Heart left ventricle (tissue), 16 donors: Measurements from ENCODE around the gene MBD3L2. TPM values are rescaled to one million over a fixed set of nuclear protein-coding genes. Genes with fewer than 3 reads are reported as not detected.
A peak's percentile ranks its signal among the peaks of the same experiment; 100 is the strongest.
"Not testable (repeated sequence)": the region's sequence is repeated elsewhere in the genome, so short reads cannot be mapped to it uniquely, and the experiment has no call there.

Source experiments
- ATAC-seq, 4 donors: fragments of 200-7000 bp; cut with Tn5 transposase; one replicate each; pipeline ENCODE4 v1.9.1; 2020 to 2022; ENCODE audit warnings: moderate library complexity in 4 of 4, mild to moderate bottlenecking in 3 of 4, moderate number of reproducible peaks in 1 of 4
- DNase-seq, 5 donors: peaks; one replicate each; pipeline ENCODE4 v3.0.0-alpha.2; 2020
- H3K27ac ChIP-seq, 12 donors: fragments of 200-600 bp; sonication (generic) in 4 of 12; one replicate each; pipeline versions ENCODE4 v1.5.0 to v1.8.0; 2016 to 2022; ENCODE audit warnings: mild to moderate bottlenecking in 2 of 12
- H3K27me3 ChIP-seq, 9 donors: fragments of 200-600 bp; sonication (generic) in 2 of 9; one replicate each; pipeline versions ENCODE4 v1.5.1 to v1.8.0; 2016 to 2022; ENCODE audit warnings: mild to moderate bottlenecking in 3 of 9
- H3K36me3 ChIP-seq, 9 donors: fragments of 200-600 bp; sonication (generic) in 2 of 9; one replicate each; pipeline versions ENCODE4 v1.5.0 to v1.8.0; 2018 to 2022; ENCODE audit warnings: mild to moderate bottlenecking in 2 of 9
- H3K4me1 ChIP-seq, 12 donors: fragments of 200-600 bp; sonication (generic) in 4 of 12; one replicate each; pipeline versions ENCODE4 v1.5.0 to v1.8.0; 2016 to 2022; ENCODE audit warnings: mild to moderate bottlenecking in 3 of 12
- H3K4me3 ChIP-seq, 12 donors: fragments of 200-600 bp; sonication (generic) in 4 of 12; one replicate each; pipeline versions ENCODE4 v1.5.0 to v1.8.0; 2017 to 2022; ENCODE audit warnings: mild to moderate bottlenecking in 9 of 12, moderate library complexity in 4 of 12
- H3K9me3 ChIP-seq, 12 donors: fragments of 200-600 bp; sonication (generic) in 4 of 12; one replicate each; pipeline versions ENCODE4 v1.5.0 to v1.8.0; 2016 to 2022; ENCODE audit warnings: mild to moderate bottlenecking in 1 of 12
- POLR2A ChIP-seq, 2 donors: fragments of 450-650 bp; IDR thresholded peaks; one replicate each; pipeline ENCODE4 v1.6.1; 2017; ENCODE audit warnings: antibody characterized with exemption in 2 of 2, mild to moderate bottlenecking in 2 of 2, moderate library complexity in 2 of 2
- WGBS, 4 donors: extraction: QIAGEN DNeasy Blood & Tissue Kit in 2 of 4; methylation state at CpG; one replicate each; pipeline versions ENCODE4 v1.1.5 to v1.1.7; 2013 to 2018; 5-methylcytosine and 5-hydroxymethylcytosine counted together
- intact Hi-C, 10 donors: fragments of 100-400 bp; cut with DNase I; formaldehyde crosslinking; loops; one replicate each; pipeline versions ENCODE4 v1.11.1 to v1.14.2; 2022
- polyA plus RNA-seq, 2 donors: library from polyadenylated mRNA; stranded (reverse); fragments of 200-250 nt; gene quantifications; one replicate each; pipeline ENCODE4 v1.2.3, GENCODE V29; 2013
- total RNA-seq, 9 donors: library from RNA; depleted of rRNA in 2 of 9; stranded (reverse); fragments of >200 nt in 2 of 9; fragmentation: NEBNext Ultra II Directional in 3 of 9; extraction: Animal tissue kit (Norgen Biotek cat#: 25700) in 3 of 9; gene quantifications; one replicate each; pipeline versions ENCODE4 v1.1.0 to v1.2.4, GENCODE V29; 2016 to 2023
- TF ChIP-seq, protein P1 (sequence below), 12 donors: fragments of 200-600 bp; sonication (generic) in 4 of 12; IDR thresholded peaks; one replicate each; pipeline versions ENCODE4 v1.5.0 to v1.8.0; 2018 to 2022; ENCODE audit warnings: antibody characterized with exemption in 12 of 12, mild to moderate bottlenecking in 5 of 12
- donor health status: ischemic (EF 13 %, LVEDD 7.1; RV severe dilation, severe dysfunction).
- donor health status: healthy with polysubstance abuse.
- donor health status: DM: no; HTN: yes; CAD: no.
- donor health status: DM: no; HTN: no; CAD: no.
- donor health status: ischemic (EF 25% LVEDD 6.9; RV normal size, moderate dysfunction).
- donor health status: ischemic (EF 25% LVEDD 5.7; RV mildly dilated, moderate dysfunction).
- donor health status: healthy.
- donor health status: DM: yes; HTN: yes; CAD: no.
- donor health status: ischemic (EF 35%, LVEDD 5.7; RV mildly dilated, moderate dysfunction).
- donor health status: nonischemic (EF 11% LVEDD 7.7; RV severe dilation, severe dysfunction).
- donor health status: DM: yes; HTN: yes; CAD: no.
- donor health status: PGD.
- donor health status: ischemic (EF 29% LVEDD 5.4; RV normal size, mild dysfunction).
- donor health status: nonischemic (EF 23%, LVEDD 6.1; RV moderate dilation, normal function).

Gene MBD3L2
- total and polyA plus RNA-seq, 11 donors, result not detected

DNA sequence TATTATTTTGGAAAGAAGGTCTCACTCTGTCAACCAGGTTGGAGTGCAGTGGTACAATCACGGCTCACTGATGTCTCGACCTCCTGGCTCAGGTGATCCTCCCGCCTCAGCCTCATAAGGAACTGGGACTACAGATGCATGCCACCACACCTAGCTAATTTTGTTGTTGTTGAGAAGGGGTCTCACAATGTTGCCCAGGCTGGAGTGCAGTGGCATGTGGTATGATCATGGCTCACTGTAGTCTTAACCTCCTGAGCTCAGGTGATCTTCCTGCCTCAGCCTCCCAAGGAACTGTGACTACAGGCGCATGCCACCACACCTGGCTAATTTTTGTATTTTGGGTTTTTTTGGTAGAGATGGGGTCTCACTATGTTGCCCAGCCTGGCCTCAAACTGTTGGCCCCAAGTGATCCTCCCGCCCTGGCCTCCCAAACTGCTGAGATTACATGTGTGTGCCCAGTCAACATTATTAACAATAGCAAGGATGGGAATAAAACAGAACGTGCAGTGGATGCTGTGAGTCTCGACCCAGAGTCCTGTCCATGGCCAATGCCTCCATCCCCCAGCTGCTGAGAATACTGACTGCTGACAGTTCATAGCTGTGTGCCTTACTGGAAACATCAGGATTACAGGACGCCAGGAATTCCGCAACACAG lies 14.8 kb downstream of the MBD3L2 start:
- intact Hi-C loops, result loop anchor here in 1 of 10 donors (10.0 kb wide), 1 partner anchor 1771 kb away; the partner anchor contains the start of genes MBD3L1 and ZNF558
- 89 to 95% (median 92%) methylated on average over 9 of the region's 9 CpGs for WGBS, 4 donors
- TF ChIP-seq, protein P1, sequence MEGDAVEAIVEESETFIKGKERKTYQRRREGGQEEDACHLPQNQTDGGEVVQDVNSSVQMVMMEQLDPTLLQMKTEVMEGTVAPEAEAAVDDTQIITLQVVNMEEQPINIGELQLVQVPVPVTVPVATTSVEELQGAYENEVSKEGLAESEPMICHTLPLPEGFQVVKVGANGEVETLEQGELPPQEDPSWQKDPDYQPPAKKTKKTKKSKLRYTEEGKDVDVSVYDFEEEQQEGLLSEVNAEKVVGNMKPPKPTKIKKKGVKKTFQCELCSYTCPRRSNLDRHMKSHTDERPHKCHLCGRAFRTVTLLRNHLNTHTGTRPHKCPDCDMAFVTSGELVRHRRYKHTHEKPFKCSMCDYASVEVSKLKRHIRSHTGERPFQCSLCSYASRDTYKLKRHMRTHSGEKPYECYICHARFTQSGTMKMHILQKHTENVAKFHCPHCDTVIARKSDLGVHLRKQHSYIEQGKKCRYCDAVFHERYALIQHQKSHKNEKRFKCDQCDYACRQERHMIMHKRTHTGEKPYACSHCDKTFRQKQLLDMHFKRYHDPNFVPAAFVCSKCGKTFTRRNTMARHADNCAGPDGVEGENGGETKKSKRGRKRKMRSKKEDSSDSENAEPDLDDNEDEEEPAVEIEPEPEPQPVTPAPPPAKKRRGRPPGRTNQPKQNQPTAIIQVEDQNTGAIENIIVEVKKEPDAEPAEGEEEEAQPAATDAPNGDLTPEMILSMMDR (IDR thresholded peaks at IDR 0.05), result no peak
- TF ChIP-seq POLR2A (IDR thresholded peaks at IDR 0.05), result no peak
- H3K27me3 ChIP-seq, result no peaks in the 10 kb centered on the region
- DNase-seq (no peak), ATAC-seq (no peak)
- H3K4me1 ChIP-seq, result no peaks in the 10 kb centered on the region
- peaks cover 0 to 6% (median 0%) of the 10 kb centered on the region in 12 donors for H3K9me3 ChIP-seq
- H3K27ac ChIP-seq, result no peak overlapping the region
- H3K36me3 ChIP-seq, result no peaks in the 10 kb centered on the region
- no peak overlapping the region for H3K4me3 ChIP-seq

DNA sequence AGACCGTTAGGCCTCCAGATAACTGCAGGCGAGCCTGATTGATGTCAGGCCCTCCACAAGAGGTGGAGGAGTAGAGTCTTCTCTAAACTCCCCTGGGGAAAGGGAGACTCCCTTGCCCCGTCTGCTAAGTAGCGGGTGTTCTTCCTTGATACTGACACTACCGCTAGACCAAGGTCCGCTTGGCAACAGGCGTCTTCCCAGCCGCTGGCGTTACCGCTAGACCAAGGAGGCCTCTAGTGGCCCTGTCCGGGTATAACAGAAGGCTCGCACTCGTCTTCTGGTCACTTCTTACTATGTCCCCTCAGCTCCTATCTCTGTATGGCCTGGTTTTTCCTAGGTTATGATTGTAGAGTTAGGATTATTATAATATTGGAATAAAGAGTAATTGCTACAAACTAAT lies 18.0 kb downstream of the MBD3L2 start:
- ATAC-seq, H3K27me3 ChIP-seq, H3K9me3 ChIP-seq, H3K4me3 ChIP-seq, H3K27ac ChIP-seq: not testable (repeated sequence)
- intact Hi-C loops, result loop anchor here in 1 of 10 donors (5.0 to 10.0 kb wide), 2 partner anchors 560 to 1768 kb away; partner anchors contain the start of genes MBD3L1, PET100, XAB2 and ZNF558
- TF ChIP-seq, protein P1 (IDR thresholded peaks at IDR 0.05), result peak in 4 of 12 donors; percentile 14 to 35 (median 24)
- Histone ChIP-seq H3K4me1 (peaks cover 0 to 15% (median 9%) of the 10 kb centered on the region in 12 donors), H3K36me3 (peaks cover 0 to 16% (median 14%) of the 10 kb centered on the region in 9 donors)
- peak in 1 of 5 donors; percentile 29 for DNase-seq
- WGBS, 4 donors, result 40 to 46% (median 43%) methylated on average over 10 to 13 of the region's 13 CpGs

DNA sequence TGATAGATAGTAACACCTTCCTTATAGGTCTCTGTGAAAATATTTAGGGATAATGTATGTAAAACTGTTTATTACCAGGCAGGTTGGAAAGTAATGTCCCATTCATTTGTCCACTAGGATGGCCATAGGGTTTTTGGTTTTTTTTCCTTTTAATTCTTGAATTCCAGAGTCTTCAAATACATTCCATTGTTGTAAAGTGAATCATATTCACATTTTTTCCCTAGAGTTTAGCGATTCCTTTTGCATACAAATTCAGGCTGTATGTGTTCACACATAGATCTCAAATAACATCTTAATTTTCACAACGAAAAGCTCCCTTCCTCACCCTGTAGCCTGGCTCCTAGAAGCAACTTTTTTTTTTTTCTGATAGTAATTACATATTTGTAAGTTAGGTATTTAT lies 18.6 kb downstream of the MBD3L2 start:
- H3K27ac ChIP-seq, result no peak overlapping the region
- 85 to 93% (median 88%) methylated on average over 2 of the region's 2 CpGs for WGBS, 4 donors
- no peak for TF ChIP-seq POLR2A (IDR thresholded peaks at IDR 0.05)
- TF ChIP-seq, protein P1 (IDR thresholded peaks at IDR 0.05), result no peak
- ATAC-seq (no peak), DNase-seq (no peak)
- peaks cover 0 to 15% (median 9%) of the 10 kb centered on the region in 12 donors for H3K4me1 ChIP-seq
- H3K27me3 ChIP-seq, result no peaks in the 10 kb centered on the region
- no peak overlapping the region for H3K4me3 ChIP-seq
- intact Hi-C loops, result loop anchor here in 1 of 10 donors (5.0 to 10.0 kb wide), 2 partner anchors 560 to 1767 kb away; partner anchors contain the start of genes MBD3L1, PET100, XAB2 and ZNF558
- peaks cover 0 to 22% (median 20%) of the 10 kb centered on the region in 9 donors for H3K36me3 ChIP-seq
- peaks cover 0 to 9% (median 0%) of the 10 kb centered on the region in 12 donors for H3K9me3 ChIP-seq

DNA sequence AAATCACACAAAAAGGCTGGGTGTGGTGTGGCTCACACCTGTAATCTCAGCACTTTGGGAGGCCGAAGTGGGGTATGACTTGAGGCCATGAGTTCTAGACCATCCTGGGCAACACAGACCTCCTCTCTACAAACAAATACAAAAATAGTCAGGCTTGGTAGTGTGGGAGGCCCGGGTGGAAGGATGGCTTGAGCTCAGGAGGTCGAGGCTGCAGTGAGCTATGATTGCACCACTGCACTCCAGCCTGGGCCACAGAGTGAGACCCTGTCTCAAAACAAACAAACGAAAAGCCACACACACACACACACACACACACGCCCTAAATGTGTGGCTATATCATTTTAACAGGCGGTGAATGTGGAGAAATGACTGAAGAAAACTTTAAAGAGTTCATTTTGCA lies 19.5 kb downstream of the MBD3L2 start:
- H3K4me1 ChIP-seq, result peaks cover 0 to 15% (median 9%) of the 10 kb centered on the region in 12 donors
- peaks cover 0 to 31% (median 29%) of the 10 kb centered on the region in 9 donors for H3K36me3 ChIP-seq
- TF ChIP-seq, protein P1 (IDR thresholded peaks at IDR 0.05), result no peak
- TF ChIP-seq POLR2A (IDR thresholded peaks at IDR 0.05), result no peak
- peaks cover 0 to 9% (median 0%) of the 10 kb centered on the region in 12 donors for H3K9me3 ChIP-seq
- ATAC-seq (no peak), DNase-seq (no peak)
- H3K27ac ChIP-seq, result peak overlapping the region in 3 of 12 donors; percentile 8 to 90 (median 88)
- intact Hi-C loops, result loop anchor here in 1 of 10 donors (5.0 to 10.0 kb wide), 2 partner anchors 559 to 1766 kb away; partner anchors contain the start of genes MBD3L1, PET100, XAB2 and ZNF558
- WGBS, 4 donors, result 83 to 89% (median 86%) methylated on average over 6 of the region's 6 CpGs
- H3K4me3 ChIP-seq, result peak overlapping the region in 10 of 12 donors; percentile 74 to 99 (median 90)
- H3K27me3 ChIP-seq, result no peaks in the 10 kb centered on the region
